NCI-H345 treated with DMSO at 0.1 percent for 48 hours (cell line): ENCODE measurements around the gene BMPR1A.
"Not testable (repeated sequence)": the region's sequence is repeated elsewhere in the genome, so short reads cannot be mapped to it uniquely, and the experiment has no call there.

Experiments
- DNase-seq: peaks from one replicate; lab custom pipeline; 2025; ENCODE audit not compliant: unreplicated experiment; lab: John Stamatoyannopoulos, UW

BMPR1A gene

GRCh38 chr10:86936661-86937501 lies 180.5 kb downstream of the BMPR1A start:
- DNase-seq: no peak

DNA sequence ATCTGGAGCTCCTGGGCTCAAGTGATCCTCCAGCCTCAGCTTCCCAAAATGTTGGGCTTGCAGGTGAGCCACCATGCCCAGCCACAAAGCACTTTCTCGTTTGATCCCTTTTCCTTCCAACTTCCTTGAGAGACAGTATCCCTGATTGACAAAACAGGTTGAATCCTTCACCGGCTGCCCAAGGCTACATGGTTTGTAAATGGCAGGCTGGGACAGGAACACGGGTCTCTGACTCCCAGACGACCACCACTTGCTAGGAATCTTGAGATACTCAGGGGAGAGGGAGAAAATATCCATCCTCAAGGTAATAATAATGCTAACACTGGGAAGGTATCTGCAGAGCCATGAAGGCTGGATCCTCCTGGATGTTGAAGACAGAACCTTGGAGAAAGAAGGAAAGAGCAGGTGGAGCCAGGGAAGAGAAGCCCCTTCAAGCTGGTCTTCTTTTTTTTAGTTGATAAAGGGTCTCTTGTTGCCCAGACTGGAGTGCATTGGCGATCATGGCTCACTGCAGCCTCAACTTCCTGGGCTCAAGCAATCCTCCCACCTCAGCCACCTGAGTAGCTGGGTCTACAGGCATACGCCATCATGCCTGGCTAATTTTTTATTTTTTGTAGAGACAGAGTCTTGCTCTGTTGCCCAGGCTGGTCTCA lies 181.2 kb downstream of the BMPR1A start:
- no peak for DNase-seq

GRCh38 chr10:86938260-86938659 lies 181.8 kb downstream of the BMPR1A start:
- DNase-seq: no peak

DNA sequence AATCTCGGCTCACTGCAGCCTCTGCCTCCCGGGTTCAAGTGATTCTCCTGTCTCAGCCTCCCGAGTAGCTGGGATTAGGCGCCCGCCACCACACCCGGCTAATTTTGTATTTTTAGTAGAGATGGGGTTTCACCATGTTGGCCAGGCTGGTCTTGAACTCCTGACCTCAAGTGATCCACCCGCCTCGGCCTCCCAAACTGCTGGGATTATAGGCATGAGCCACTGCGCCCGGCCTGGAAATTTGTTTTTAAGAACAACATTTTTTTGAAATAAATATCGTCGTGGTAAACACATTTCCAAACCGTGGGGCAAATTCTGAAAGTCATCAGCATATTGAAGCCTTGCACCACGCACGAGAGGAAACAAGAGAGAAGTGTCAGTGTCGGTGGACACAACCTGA lies 183.7 kb downstream of the BMPR1A start:
- not testable (repeated sequence) for DNase-seq

GRCh38 chr10:86940677-86941076 lies 184.3 kb downstream of the BMPR1A start:
- no peak for DNase-seq

DNA sequence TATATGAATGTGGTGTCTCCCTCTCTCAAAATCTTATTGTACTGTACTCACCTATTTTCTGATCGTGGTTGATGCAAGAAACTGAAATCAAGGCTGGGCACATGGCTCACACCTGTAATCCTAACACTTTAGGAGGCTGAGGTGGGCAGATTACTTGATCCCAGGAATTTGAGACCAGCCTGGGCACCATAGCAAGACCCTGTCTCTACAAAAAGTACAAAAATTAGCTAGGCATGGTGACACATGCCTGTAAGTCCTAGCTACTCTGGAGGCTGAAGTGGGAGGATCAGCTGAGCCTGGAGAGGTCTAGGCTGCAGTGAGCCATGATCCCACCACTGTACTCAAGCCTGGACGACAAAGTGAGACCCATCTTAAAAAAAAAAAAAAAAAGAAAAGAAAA lies 185.0 kb downstream of the BMPR1A start:
- no peak for DNase-seq

DNA sequence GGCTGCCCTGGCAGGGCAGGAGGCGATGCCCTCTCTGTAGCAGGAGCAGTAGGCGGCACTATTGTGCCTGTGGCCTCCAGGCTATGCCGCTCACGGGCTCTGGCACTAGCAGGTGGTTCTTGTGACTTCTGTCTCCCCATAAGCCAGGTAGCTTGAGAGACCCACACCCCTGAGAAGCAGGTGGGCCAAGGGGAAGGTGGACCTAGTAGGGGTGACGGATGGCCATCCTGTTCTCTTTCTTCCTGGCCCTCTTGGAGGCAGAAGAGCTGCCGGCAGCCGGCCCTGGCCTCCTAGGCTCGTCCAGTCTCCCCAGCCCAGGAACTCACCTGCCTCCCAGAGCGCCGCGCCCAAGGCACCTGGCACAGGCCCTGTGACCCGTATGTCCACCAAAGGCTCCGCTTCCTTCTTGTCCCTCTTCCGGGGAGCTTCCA lies 185.6 kb downstream of the BMPR1A start:
- DNase-seq: no peak

DNA sequence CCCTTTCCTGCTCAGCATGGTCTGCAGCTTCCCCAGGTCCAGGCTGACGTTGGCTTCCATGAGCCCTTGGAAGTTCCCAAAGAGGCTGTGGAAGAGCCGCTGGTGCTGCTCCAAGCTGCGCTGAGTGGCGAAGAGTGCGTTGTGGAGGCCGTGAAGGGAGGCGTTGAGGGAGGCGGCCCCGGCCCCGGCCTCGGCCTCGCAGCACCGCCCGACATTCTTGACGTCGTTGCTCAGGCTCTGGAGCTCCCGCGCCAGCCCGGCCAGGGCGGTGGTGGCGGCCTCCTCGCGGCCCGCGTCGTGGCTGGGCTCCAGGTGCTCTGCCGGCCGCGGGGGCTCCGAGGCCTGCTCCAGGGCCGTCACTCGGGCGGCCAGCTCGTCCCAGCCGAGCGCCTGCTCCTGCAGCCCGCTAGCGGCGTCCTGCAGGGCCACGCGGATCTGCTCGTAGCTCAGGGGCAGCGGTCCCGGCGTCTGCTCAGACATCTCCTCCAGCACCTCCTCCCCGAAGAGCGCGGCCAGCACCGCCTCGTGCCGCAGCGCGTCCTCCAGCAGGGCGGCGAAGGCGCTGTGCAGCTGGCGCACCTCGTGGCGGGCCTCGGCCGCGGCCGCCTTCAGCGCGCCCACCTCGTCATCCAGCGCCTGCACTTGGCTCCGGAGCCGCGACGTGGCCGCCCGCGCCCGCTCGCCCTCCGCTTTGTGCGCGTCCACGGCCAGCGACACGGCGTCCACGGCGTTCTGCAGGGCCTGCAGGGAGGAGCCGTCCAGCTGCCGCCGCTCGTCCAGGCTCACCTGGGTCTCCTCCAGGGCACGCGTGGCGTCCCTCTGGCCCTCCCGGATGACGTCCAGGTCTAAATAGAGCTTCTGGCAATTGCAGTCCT lies 186.3 kb downstream of the BMPR1A start:
- no peak for DNase-seq

- no peak for DNase-seq
Measured at GRCh38 chr10:86943316-86944030, 187.1 kb downstream of the BMPR1A start.

DNA sequence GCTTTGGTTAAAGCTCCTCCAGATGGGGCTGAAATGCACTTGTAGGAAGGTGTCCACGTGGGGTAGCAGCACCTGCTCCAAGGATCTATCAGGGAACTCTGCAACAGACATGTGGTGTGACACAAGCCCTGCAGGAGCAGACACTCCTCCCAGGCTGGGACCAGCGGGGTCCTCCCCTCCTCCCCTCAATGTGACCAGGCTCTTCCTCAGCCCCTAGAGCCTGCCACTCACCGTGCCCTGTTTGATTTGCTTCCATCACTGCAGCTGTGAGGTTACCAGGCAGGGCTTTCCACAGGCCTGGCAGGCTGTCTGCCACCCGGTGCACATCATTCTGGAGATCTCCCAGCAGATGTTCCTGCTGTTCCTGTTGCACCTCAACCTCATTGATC lies 187.6 kb downstream of the BMPR1A start:
- no peak for DNase-seq

GRCh38 chr10:86944471-86944870 lies 188.1 kb downstream of the BMPR1A start:
- no peak for DNase-seq

DNA sequence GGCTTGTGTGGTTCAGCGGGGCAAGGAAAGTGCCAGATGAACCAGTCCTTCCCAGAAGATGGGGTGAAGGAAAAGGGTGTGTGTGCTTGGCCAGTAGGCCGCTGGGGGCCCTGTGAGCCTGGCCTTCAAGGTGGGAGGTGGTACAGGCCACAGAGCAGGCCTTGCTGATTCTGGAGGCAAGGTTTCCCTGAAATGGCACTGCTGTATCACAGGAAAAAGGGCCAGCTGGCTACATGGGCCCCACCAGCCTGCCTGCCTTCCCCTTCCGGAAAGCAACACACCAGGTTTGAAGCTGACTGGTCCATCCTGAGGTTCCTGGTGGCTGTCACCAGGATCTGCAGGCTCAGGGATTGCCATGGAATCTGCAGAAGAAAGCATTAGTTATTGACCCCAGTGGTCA lies 188.5 kb downstream of the BMPR1A start:
- DNase-seq: no peak

DNA sequence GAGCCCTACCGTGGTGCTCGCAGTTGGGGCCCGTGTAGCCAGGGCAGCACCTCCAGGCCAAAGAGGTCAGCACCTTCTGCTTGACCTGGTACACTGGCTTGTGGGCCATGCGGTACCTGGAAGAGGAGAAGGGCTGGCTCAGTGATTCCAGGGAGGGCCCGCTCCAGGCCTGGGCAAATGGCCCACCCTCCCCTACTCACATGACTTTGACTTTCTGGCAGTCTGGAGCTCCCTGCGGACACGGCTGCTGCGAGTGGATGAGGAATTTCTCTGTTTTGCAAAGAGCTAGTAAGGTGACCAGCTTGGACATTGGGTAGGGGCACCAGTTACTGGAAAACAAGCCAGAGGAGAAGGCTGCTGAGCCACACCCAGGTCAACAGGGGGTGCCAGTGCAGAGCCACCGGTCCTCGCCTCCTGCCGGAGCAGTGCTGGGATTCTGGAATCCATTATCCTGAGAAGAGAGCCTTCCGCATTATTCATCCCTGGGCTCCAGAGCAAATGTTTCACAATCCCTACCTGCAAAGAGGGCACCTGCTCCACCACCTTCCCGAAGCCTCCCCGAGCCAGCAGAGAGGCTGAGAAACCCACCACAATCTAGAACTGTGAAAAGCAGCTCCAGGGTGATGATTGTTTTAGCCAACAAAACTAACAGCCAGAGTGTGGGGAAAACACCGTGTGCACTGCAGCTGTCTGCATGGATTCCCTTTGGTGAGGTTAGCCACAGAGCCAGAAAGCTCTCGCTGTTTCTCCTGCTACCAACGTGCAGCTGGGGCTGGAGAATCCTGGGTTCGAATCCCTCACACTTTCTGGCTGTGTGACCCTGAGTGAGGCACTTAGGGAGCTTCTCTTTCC lies 189.2 kb downstream of the BMPR1A start:
- no peak for DNase-seq

DNA sequence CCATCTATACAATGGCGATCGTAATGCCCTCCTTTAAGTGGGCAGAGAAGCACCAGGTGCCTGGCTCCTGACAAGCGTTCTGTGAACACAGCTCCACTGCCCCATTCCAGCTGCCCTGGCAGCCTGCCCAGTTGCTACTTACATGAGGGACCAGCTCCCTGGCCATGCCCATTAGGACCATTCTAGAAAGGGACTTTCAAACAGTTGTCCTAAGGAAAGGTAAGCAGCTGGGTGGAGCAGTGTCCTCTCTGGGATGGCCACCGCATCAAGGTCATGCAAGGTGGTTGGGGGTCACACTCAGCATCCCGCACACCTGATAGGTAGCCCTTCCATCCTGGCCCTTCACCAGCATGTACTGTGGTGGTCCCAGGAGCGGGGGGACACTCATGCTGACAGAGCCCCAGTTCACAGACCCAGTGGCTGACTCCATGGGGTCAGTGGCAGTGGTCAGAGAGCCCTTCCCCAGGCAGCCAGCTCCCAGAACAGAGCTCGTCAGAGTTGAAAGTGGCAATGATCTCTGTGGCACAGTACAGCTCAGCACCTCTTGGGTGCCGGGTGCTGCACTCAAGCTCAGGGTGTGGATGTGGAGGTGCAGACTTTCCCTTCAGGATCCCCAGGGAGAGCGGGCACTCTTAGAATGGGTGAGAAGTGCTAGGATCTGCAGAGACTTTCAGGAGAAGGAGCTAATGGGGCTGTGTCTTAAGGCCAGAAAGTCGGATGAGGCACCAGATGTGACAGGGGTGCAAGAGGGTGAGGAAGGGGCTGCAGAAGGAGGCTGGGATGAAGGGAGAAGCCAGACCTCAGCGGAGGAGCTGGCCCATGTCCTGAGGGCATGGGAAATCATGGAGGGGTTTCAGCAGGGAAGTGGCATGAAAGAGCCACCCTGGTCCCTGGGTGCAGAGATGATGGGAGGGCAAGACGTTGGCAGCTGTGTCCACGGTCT lies 190.1 kb downstream of the BMPR1A start:
- peak; percentile 15 for DNase-seq

- DNase-seq: not testable (repeated sequence)
Measured at GRCh38 chr10:86947806-86948205, 191.4 kb downstream of the BMPR1A start.

DNA sequence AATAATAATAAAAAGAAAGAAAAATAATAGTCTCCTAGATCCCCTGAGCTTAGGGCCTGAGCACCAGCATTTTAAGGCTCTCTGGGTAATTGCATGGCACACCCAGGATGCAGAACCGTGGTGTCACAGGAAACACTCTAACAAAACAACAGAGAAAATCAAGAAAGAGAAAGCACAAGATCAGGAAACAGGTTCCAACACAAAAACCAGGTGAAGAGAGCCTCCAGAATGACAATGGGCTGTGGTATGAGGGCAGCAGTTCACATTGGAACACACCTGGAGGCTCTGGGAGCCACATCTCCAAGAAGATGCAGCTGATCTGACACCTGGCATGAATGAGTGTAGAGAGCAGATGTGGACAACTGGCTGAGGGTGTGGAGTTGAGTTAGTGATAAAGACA lies 193.9 kb downstream of the BMPR1A start:
- DNase-seq: no peak

DNA sequence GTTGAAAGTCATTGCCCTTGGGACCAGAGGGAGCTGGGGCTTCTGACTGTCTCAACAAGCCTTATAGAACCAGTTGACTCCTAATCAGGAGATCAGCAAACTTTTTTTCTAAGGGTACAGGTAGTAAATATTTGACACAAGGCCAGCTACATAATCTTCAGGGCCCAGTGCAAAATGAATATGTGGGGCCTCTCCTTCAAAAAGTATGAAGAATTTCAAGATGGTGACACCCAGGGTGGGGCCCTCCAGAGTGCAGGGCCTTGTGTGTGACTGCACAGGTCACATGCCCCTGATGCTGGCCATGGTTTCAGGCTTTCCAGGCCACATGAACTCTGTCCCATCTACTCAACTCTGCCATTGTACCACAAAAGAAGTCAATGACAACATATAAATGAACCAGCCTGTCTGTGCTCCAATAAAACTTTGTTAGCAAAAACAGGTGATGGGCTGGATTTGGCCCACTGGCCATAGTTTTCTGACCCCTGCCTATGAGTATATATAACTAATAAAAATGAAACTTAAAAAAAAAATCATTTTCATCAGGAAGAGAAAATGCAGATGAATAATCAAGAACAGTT lies 194.9 kb downstream of the BMPR1A start:
- DNase-seq: no peak

DNA sequence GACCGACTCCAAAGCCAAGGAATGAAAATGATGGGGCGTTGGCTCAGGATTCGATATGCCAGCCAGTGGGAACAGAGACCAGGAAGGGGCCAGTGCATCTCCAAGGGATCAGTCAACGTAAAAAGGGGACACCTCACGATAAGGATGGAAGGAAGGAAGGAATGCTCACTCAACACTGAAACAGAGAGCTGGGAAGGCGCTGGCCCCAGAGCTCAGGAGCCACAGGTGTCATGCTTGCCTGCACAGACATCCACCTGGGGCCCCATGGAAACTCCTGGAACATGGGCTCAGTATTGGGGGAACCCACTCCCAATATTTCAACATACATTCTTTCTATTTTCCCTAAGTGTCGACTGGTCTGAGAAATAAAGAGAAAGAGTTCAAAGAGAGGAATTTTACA lies 195.7 kb downstream of the BMPR1A start:
- no peak for DNase-seq

DNA sequence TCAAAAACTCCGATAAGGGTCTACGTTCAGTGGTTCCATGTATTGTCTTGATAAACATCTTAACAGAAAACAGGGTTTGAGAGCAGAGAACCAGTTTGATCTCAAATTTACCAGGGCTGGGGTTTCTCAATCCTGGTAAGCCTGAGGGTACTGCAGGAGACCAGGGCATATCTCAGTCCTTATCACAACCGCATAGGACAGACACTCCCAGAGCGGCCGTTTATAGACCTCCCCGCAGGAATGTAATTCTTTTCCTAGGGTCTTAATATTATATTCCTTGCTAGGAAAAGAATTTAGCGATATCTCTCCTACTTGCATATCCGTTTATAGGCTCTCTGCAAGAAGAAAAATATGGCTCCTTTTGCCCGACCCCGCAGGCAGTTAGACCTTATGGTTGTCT lies 196.3 kb downstream of the BMPR1A start:
- not testable (repeated sequence) for DNase-seq
